KMS-11 (cell line): ENCODE measurements around the gene PBXIP1.

ENCODE experiments used
- H2AFZ ChIP-seq: fragments of 200-600 bp; sonication (generic); 2 replicates; pipeline ENCODE4 v1.6.1; 2016; ENCODE audit warnings: antibody characterized with exemption, mixed run types, low read depth
- H3K27ac ChIP-seq: fragments of 200-600 bp; sonication (generic); 2 replicates; pipeline ENCODE4 v1.6.1; 2016; ENCODE audit warnings: mild to moderate bottlenecking, mixed run types
- H3K27me3 ChIP-seq: fragments of 200-600 bp; sonication (generic); 2 replicates; pipeline ENCODE4 v1.6.1; 2017; ENCODE audit warnings: mild to moderate bottlenecking, low read depth, mixed run types, moderate library complexity; ENCODE audit not compliant: insufficient read depth
- H3K36me3 ChIP-seq: fragments of 200-600 bp; sonication (generic); 2 replicates; pipeline ENCODE4 v1.6.1; 2017; ENCODE audit warnings: mild to moderate bottlenecking, mixed run types; ENCODE audit not compliant: insufficient read depth
- H3K4me1 ChIP-seq: fragments of 200-600 bp; sonication (generic); 2 replicates; pipeline ENCODE4 v1.6.1; 2016; ENCODE audit warnings: mild to moderate bottlenecking, low read depth, mixed run types; ENCODE audit not compliant: poor library complexity, severe bottlenecking
- H3K4me2 ChIP-seq: fragments of 200-600 bp; sonication (generic); 2 replicates; pipeline ENCODE4 v1.7.0; 2016; ENCODE audit warnings: mild to moderate bottlenecking, mixed run types
- H3K4me3 ChIP-seq: fragments of 200-600 bp; sonication (generic); IDR thresholded peaks from 2 replicates; pipeline ENCODE4 v1.6.1; 2017; ENCODE audit warnings: low read depth, low read length, mixed read lengths; ENCODE audit not compliant: insufficient read depth
- H3K79me2 ChIP-seq: fragments of 200-600 bp; sonication (generic); 2 replicates; pipeline ENCODE4 v1.6.1; 2016; ENCODE audit warnings: low read depth, mixed run types; ENCODE audit not compliant: insufficient read depth
- H3K9ac ChIP-seq: fragments of 200-600 bp; sonication (generic); 2 replicates; pipeline ENCODE4 v1.6.1; 2016; ENCODE audit warnings: mild to moderate bottlenecking, mixed run types
- H4K20me1 ChIP-seq: fragments of 200-600 bp; sonication (generic); 2 replicates; pipeline ENCODE4 v1.6.1; 2016; ENCODE audit warnings: mild to moderate bottlenecking, mixed run types; ENCODE audit not compliant: insufficient read depth
- CTCF ChIP-seq: fragments of 200-600 bp; sonication (generic); conservative IDR thresholded peaks from 2 replicates; pipeline ENCODE4 v1.6.1; 2017; ENCODE audit warnings: low read depth, mild to moderate bottlenecking, antibody characterized with exemption, low read length, moderate library complexity, mixed read lengths

The PBXIP1 gene

GRCh38 chr1:155001425-155001674 is 45.5 kb upstream of the PBXIP1 start:
- peak overlapping the region; percentile 84 for H3K9ac ChIP-seq
- H3K4me1 ChIP-seq: peaks cover 51% of the 10 kb centered on the region
- H3K4me2 ChIP-seq: peak overlapping the region; percentile 41
- peak overlapping the region; percentile 91 for H3K27ac ChIP-seq
- H3K36me3 ChIP-seq: no peaks in the 10 kb centered on the region
- peaks cover 37% of the 10 kb centered on the region for H3K79me2 ChIP-seq
- H2AFZ ChIP-seq: peak overlapping the region; percentile 62
- no peaks in the 10 kb centered on the region for H4K20me1 ChIP-seq
- peak overlapping the region; percentile 99 for H3K4me3 ChIP-seq
- TF ChIP-seq CTCF: no peak
- H3K27me3 ChIP-seq: no peaks in the 10 kb centered on the region

- Histone ChIP-seq H3K36me3 (no peaks in the 10 kb centered on the region), H3K4me2 (peak overlapping the region; percentile 41), H3K9ac (peak overlapping the region; percentile 84), H3K4me3 (peak overlapping the region; percentile 99), H3K27ac (peak overlapping the region; percentile 91), H2AFZ (peak overlapping the region; percentile 62), H3K27me3 (no peaks in the 10 kb centered on the region), H4K20me1 (no peaks in the 10 kb centered on the region), H3K4me1 (peaks cover 51% of the 10 kb centered on the region), H3K79me2 (peaks cover 33% of the 10 kb centered on the region)
- no peak for TF ChIP-seq CTCF
Measured at GRCh38 chr1:155000726-155001424, 45.0 kb upstream of the PBXIP1 start.

DNA sequence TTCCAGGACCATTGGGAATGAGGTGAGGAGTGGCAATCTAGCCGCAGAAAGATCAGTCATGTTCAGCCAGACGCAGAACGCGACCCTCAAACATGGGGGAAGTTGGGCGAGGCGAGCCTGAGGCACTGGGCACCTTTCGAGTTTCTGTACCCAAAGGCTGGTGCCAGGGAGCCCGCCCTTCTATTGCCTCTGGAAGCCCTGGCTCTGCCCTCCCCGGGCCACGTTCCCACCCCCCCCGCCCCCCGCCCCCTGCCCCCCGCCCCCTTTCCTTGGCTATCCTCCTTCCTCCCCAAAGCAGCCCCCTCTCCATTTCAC is 44.5 kb upstream of the PBXIP1 start:
- H4K20me1 ChIP-seq: no peaks in the 10 kb centered on the region
- H3K4me2 ChIP-seq: peak overlapping the region; percentile 77
- no peaks in the 10 kb centered on the region for H3K27me3 ChIP-seq
- H3K4me1 ChIP-seq: peaks cover 51% of the 10 kb centered on the region
- peak overlapping the region; percentile 84 for H3K9ac ChIP-seq
- no peak for TF ChIP-seq CTCF
- H3K79me2 ChIP-seq: peaks cover 27% of the 10 kb centered on the region
- peak overlapping the region; percentile 91 for H3K27ac ChIP-seq
- peak overlapping the region; percentile 27; the same call in 1 of the 2 replicates for H2AFZ ChIP-seq
- H3K36me3 ChIP-seq: no peaks in the 10 kb centered on the region
- H3K4me3 ChIP-seq: peak overlapping the region; percentile 99

DNA sequence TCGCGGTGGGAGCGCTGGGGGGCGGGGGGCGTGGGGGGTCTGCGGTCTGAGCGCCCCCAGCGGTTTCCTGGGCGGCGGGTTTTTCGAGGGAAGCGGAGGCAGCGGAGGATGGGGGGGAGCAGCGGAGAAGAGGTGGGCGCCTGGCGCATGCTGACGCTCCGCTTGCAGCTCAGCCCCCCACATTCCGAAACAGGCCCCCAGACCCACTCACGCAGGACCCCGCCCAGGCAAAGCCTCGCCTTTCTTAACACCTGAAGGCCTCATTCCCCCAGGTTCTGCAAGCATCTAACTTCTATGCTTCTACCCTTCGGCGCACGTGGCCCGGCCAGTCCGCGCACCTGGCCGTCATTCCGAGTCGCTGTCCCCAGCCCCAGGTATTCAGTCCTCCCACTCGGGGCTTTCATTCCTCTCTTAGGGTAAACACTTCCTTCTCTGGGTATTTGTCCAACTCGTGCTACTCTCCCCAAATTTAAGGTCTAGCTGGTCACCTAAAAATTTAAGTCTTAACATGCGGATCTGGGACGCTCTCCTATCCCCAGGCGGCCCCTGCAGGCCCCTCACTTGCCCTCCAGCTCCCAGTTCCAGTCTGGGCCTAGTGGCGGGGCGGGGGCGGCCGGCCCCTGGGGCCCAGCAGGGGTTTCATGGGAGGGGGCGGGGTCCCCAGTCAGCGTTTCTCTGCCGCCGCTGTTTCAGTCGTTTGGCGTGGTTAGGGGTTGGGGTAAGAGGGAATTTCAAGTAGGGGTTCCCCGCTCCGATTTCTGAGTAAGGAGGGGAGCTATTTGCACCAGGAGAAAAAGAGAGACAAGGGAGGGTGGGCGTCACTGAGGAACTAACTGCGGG is 43.9 kb upstream of the PBXIP1 start:
- no peaks in the 10 kb centered on the region for H3K27me3 ChIP-seq
- H3K79me2 ChIP-seq: peaks cover 22% of the 10 kb centered on the region
- H3K9ac ChIP-seq: peak overlapping the region; percentile 81
- H3K4me2 ChIP-seq: peak overlapping the region; percentile 77
- no peaks in the 10 kb centered on the region for H4K20me1 ChIP-seq
- no peak for TF ChIP-seq CTCF
- H2AFZ ChIP-seq: peak overlapping the region; percentile 27
- H3K36me3 ChIP-seq: no peaks in the 10 kb centered on the region
- peak overlapping the region; percentile 91 for H3K27ac ChIP-seq
- H3K4me1 ChIP-seq: peaks cover 50% of the 10 kb centered on the region
- H3K4me3 ChIP-seq: peak overlapping the region; percentile 81
